PC-3 (cell line): ENCODE results near the gene GAA. TPM values are rescaled to one million over a fixed set of nuclear protein-coding genes. Genes with fewer than 3 reads are reported as not detected.
"Not testable (repeated sequence)": the region's sequence is repeated elsewhere in the genome, so short reads cannot be mapped to it uniquely, and the experiment has no call there.

Experiments used
- ATAC-seq: fragments of 200-7000 bp; cut with Tn5 transposase; 2 replicates; pipeline ENCODE4 v1.9.1; 2020; ENCODE audit warnings: mild to moderate bottlenecking, moderate library complexity
- BruUV-seq: library from RNA; stranded (reverse); fragments of 400-500 nt; replicated peaks from 2 replicates; lab custom pipeline; 2021; lab: Mats Ljungman, UMichigan
- CTCF ChIA-PET: fragments of 300-600 bp; sonication (Branson Sonifier 250); formaldehyde crosslinking; loops from one replicate; lab custom pipeline; 2022; ENCODE audit warnings: antibody characterized with exemption; lab: Charles Lee
- POLR2A ChIA-PET: fragments of 300-600 bp; sonication (Branson Sonifier 250); formaldehyde crosslinking; loops from one replicate; lab custom pipeline; 2022; ENCODE audit warnings: antibody characterized with exemption; ENCODE audit not compliant: unreplicated experiment; lab: Charles Lee
- DNase-seq: peaks from one replicate; pipeline ENCODE4 v3.0.0-alpha.2; 2015
- H2AFZ ChIP-seq: fragments of 300-600 bp; sonication (generic); 2 replicates; pipeline ENCODE4 v1.6.0; 2016; ENCODE audit warnings: antibody characterized with exemption, low read length
- H3F3A ChIP-seq: fragments of 300-600 bp; sonication (generic); one replicate; pipeline ENCODE4 v1.6.0; 2017; ENCODE audit warnings: antibody characterized with exemption, low read length, control low read depth, mild to moderate bottlenecking; ENCODE audit not compliant: unreplicated experiment
- H3K27ac ChIP-seq: fragments of 300-600 bp; sonication (generic); 2 replicates; pipeline ENCODE4 v1.5.1; 2016; ENCODE audit warnings: mild to moderate bottlenecking, low read length
- H3K27me3 ChIP-seq: fragments of 300-600 bp; sonication (generic); 2 replicates; pipeline ENCODE4 v1.6.1; 2016; ENCODE audit warnings: low read length, mixed read lengths
- H3K36me3 ChIP-seq: fragments of 300-600 bp; sonication (generic); 2 replicates; pipeline ENCODE4 v1.6.1; 2016; ENCODE audit warnings: low read depth, mixed run types, low read length, mixed read lengths
- H3K4me1 ChIP-seq: fragments of 300-600 bp; sonication (generic); 2 replicates; pipeline ENCODE4 v1.5.1; 2016; ENCODE audit warnings: low read length; ENCODE audit not compliant: insufficient read depth
- H3K4me2 ChIP-seq: fragments of 300-600 bp; sonication (generic); 2 replicates; pipeline ENCODE4 v1.6.0; 2016; ENCODE audit warnings: low read length
- H3K4me3 ChIP-seq: fragments of 300-600 bp; sonication (generic); 2 replicates; pipeline ENCODE4 v1.5.1; 2016; ENCODE audit warnings: mild to moderate bottlenecking, low read length, mixed read lengths
- H3K79me2 ChIP-seq: fragments of 300-600 bp; sonication (generic); 2 replicates; pipeline ENCODE4 v1.6.1; 2017; ENCODE audit warnings: low read length, mixed read lengths
- H3K9ac ChIP-seq: fragments of 300-600 bp; sonication (generic); 2 replicates; pipeline ENCODE4 v1.6.0; 2016; ENCODE audit warnings: mild to moderate bottlenecking, low read length
- H3K9me2 ChIP-seq: fragments of 300-600 bp; sonication (generic); replicated peaks from 2 replicates; pipeline ENCODE4 v1.6.1; 2016; ENCODE audit warnings: mixed run types, low read length, mixed read lengths
- H3K9me3 ChIP-seq: fragments of 300-600 bp; sonication (generic); 2 replicates; pipeline ENCODE4 v1.6.1; 2016; ENCODE audit warnings: low read length, mixed read lengths
- H4K20me1 ChIP-seq: fragments of 300-600 bp; sonication (generic); 2 replicates; pipeline ENCODE4 v1.6.1; 2016; ENCODE audit warnings: low read length, mixed read lengths
- CTCF ChIP-seq: fragments of 300-600 bp; sonication (generic); conservative IDR thresholded peaks from 2 replicates; pipeline ENCODE4 v1.5.1; 2017; ENCODE audit warnings: antibody characterized with exemption, low read depth, mild to moderate bottlenecking, low read length
- EZH2 ChIP-seq: fragments of 300-600 bp; sonication (generic); IDR thresholded peaks from one replicate; pipeline ENCODE4 v1.6.1; 2017; ENCODE audit warnings: antibody characterized with exemption, mild to moderate bottlenecking, low read length; ENCODE audit not compliant: unreplicated experiment
- EZH2phosphoT487 ChIP-seq: fragments of 300-600 bp; sonication (generic); IDR thresholded peaks from 2 replicates; pipeline ENCODE4 v1.6.1; 2018; ENCODE audit warnings: mild to moderate bottlenecking, antibody characterized with exemption, low read length, borderline replicate concordance
- intact Hi-C: fragments of 100-400 bp; cut with micrococcal nuclease; formaldehyde crosslinking; loops from 2 replicates; pipeline ENCODE4 v1.9.0; 2023
- total RNA-seq: library from RNA; depleted of rRNA; stranded (reverse); fragments of >200 nt; gene quantifications from 2 replicates; pipeline ENCODE4 v1.2.3, GENCODE V29; 2014

The GAA gene
- total RNA-seq, 1 experiment from 2014 or later = 76.2 TPM

- BruUV-seq = no TSS peak
- Histone ChIP-seq H3K36me3 (no peaks in the 10 kb centered on the region), H3K4me2 (no peak overlapping the region), H3K9me3 (no peaks in the 10 kb centered on the region), H3K27me3 (no peaks in the 10 kb centered on the region), H3F3A (no peaks in the 10 kb centered on the region), H3K27ac (no peak overlapping the region), H3K9ac (no peak overlapping the region), H4K20me1 (no peaks in the 10 kb centered on the region), H3K79me2 (no peaks in the 10 kb centered on the region), H2AFZ (no peak overlapping the region), H3K4me3 (no peak overlapping the region), H3K9me2 (no peaks in the 10 kb centered on the region), H3K4me1 (0 out of 2 replicates have a peak, but pooled peaks cover 3% of the 10 kb centered on the region)
- intact Hi-C loops = no loop called here
- no peak for TF ChIP-seq EZH2
- no peak for TF ChIP-seq CTCF
- TF ChIP-seq EZH2phosphoT487 = no peak
- DNase-seq (no peak), ATAC-seq (no peak)
- ChIA-PET CTCF (interaction anchor here (0.7 kb wide), 1 partner anchor 14 kb away, joined by 3 read pairs; the partner anchor contains the start of gene GAA), POLR2A (no interaction called here)
These were observed 13.8 kb upstream of the GAA start for GRCh38 chr17:80087346-80088265.

- intact Hi-C loops = no loop called here
- no peaks in the 10 kb centered on the region for H3F3A ChIP-seq
- ATAC-seq = no peak
These were observed 11.6 kb upstream of the GAA start for GRCh38 chr17:80089762-80090161.

GRCh38 chr17:80090164-80090563 lies 11.2 kb upstream of the GAA start:
- H3K4me1 ChIP-seq, H3K27me3 ChIP-seq, H3K79me2 ChIP-seq, H3K9me3 ChIP-seq, H3K36me3 ChIP-seq, DNase-seq, BruUV-seq, H3K9ac ChIP-seq, H3K9me2 ChIP-seq, H4K20me1 ChIP-seq, CTCF ChIA-PET, H3K4me3 ChIP-seq, POLR2A ChIA-PET, ATAC-seq, intact Hi-C loops, H2AFZ ChIP-seq, H3F3A ChIP-seq, H3K27ac ChIP-seq, H3K4me2 ChIP-seq: not testable (repeated sequence)

More at GRCh38 chr17:80089762-80090161, 11.6 kb upstream of the GAA start:
- Histone ChIP-seq H3K4me3 (no peak overlapping the region), H3K79me2 (no peaks in the 10 kb centered on the region), H3K27ac (no peak overlapping the region), H2AFZ (no peak overlapping the region), H3K27me3 (no peaks in the 10 kb centered on the region), H3K36me3 (no peaks in the 10 kb centered on the region), H3K4me1 (no peaks in the 10 kb centered on the region), H3K9ac (no peak overlapping the region), H3K9me3 (no peaks in the 10 kb centered on the region), H3K9me2 (no peaks in the 10 kb centered on the region), H3K4me2 (no peak overlapping the region), H4K20me1 (no peaks in the 10 kb centered on the region)
- DNase-seq = no peak
- CTCF ChIA-PET = no interaction called here
- POLR2A ChIA-PET = no interaction called here
- BruUV-seq = no TSS peak
- TF ChIP-seq EZH2phosphoT487 (no peak), CTCF (no peak), EZH2 (no peak)
